Heart left ventricle (tissue), 16 donors: ENCODE results near the gene BPIFA2. TPM values are rescaled to one million over a fixed set of nuclear protein-coding genes. Genes with fewer than 3 reads are reported as not detected.

Experiments
- ATAC-seq, 4 donors: fragments of 200-7000 bp; cut with Tn5 transposase; one replicate each; pipeline ENCODE4 v1.9.1; 2020 to 2022; ENCODE audit warnings: moderate library complexity in 4 of 4, mild to moderate bottlenecking in 3 of 4, moderate number of reproducible peaks in 1 of 4
- DNase-seq, 5 donors: peaks; one replicate each; pipeline ENCODE4 v3.0.0-alpha.2; 2020
- H3K27ac ChIP-seq, 12 donors: fragments of 200-600 bp; sonication (generic) in 4 of 12; one replicate each; pipeline versions ENCODE4 v1.5.0 to v1.8.0; 2016 to 2022; ENCODE audit warnings: mild to moderate bottlenecking in 2 of 12
- H3K27me3 ChIP-seq, 9 donors: fragments of 200-600 bp; sonication (generic) in 2 of 9; one replicate each; pipeline versions ENCODE4 v1.5.1 to v1.8.0; 2016 to 2022; ENCODE audit warnings: mild to moderate bottlenecking in 3 of 9
- H3K36me3 ChIP-seq, 9 donors: fragments of 200-600 bp; sonication (generic) in 2 of 9; one replicate each; pipeline versions ENCODE4 v1.5.0 to v1.8.0; 2018 to 2022; ENCODE audit warnings: mild to moderate bottlenecking in 2 of 9
- H3K4me1 ChIP-seq, 12 donors: fragments of 200-600 bp; sonication (generic) in 4 of 12; one replicate each; pipeline versions ENCODE4 v1.5.0 to v1.8.0; 2016 to 2022; ENCODE audit warnings: mild to moderate bottlenecking in 3 of 12
- H3K4me3 ChIP-seq, 12 donors: fragments of 200-600 bp; sonication (generic) in 4 of 12; one replicate each; pipeline versions ENCODE4 v1.5.0 to v1.8.0; 2017 to 2022; ENCODE audit warnings: mild to moderate bottlenecking in 9 of 12, moderate library complexity in 4 of 12
- H3K9me3 ChIP-seq, 12 donors: fragments of 200-600 bp; sonication (generic) in 4 of 12; one replicate each; pipeline versions ENCODE4 v1.5.0 to v1.8.0; 2016 to 2022; ENCODE audit warnings: mild to moderate bottlenecking in 1 of 12
- CTCF ChIP-seq, 12 donors: fragments of 200-600 bp; sonication (generic) in 4 of 12; IDR thresholded peaks; one replicate each; pipeline versions ENCODE4 v1.5.0 to v1.8.0; 2018 to 2022; ENCODE audit warnings: antibody characterized with exemption in 12 of 12, mild to moderate bottlenecking in 5 of 12
- POLR2A ChIP-seq, 2 donors: fragments of 450-650 bp; IDR thresholded peaks; one replicate each; pipeline ENCODE4 v1.6.1; 2017; ENCODE audit warnings: antibody characterized with exemption in 2 of 2, mild to moderate bottlenecking in 2 of 2, moderate library complexity in 2 of 2
- WGBS, 4 donors: extraction: QIAGEN DNeasy Blood & Tissue Kit in 2 of 4; methylation state at CpG; one replicate each; pipeline versions ENCODE4 v1.1.5 to v1.1.7; 2013 to 2018; 5-methylcytosine and 5-hydroxymethylcytosine counted together
- intact Hi-C, 10 donors: fragments of 100-400 bp; cut with DNase I; formaldehyde crosslinking; loops; one replicate each; pipeline versions ENCODE4 v1.11.1 to v1.14.2; 2022
- polyA plus RNA-seq, 2 donors: library from polyadenylated mRNA; stranded (reverse); fragments of 200-250 nt; gene quantifications; one replicate each; pipeline ENCODE4 v1.2.3, GENCODE V29; 2013
- total RNA-seq, 9 donors: library from RNA; depleted of rRNA in 2 of 9; stranded (reverse); fragments of >200 nt in 2 of 9; fragmentation: NEBNext Ultra II Directional in 3 of 9; extraction: Animal tissue kit (Norgen Biotek cat#: 25700) in 3 of 9; gene quantifications; one replicate each; pipeline versions ENCODE4 v1.1.0 to v1.2.4, GENCODE V29; 2016 to 2023
- donor health status: ischemic (EF 13 %, LVEDD 7.1; RV severe dilation, severe dysfunction).
- donor health status: healthy with polysubstance abuse.
- donor health status: DM: no; HTN: yes; CAD: no.
- donor health status: DM: no; HTN: no; CAD: no.
- donor health status: ischemic (EF 25% LVEDD 6.9; RV normal size, moderate dysfunction).
- donor health status: ischemic (EF 25% LVEDD 5.7; RV mildly dilated, moderate dysfunction).
- donor health status: healthy.
- donor health status: DM: yes; HTN: yes; CAD: no.
- donor health status: ischemic (EF 35%, LVEDD 5.7; RV mildly dilated, moderate dysfunction).
- donor health status: nonischemic (EF 11% LVEDD 7.7; RV severe dilation, severe dysfunction).
- donor health status: DM: yes; HTN: yes; CAD: no.
- donor health status: PGD.
- donor health status: ischemic (EF 29% LVEDD 5.4; RV normal size, mild dysfunction).
- donor health status: nonischemic (EF 23%, LVEDD 6.1; RV moderate dilation, normal function).

The BPIFA2 gene
- total and polyA plus RNA-seq, 11 donors: not detected

DNA sequence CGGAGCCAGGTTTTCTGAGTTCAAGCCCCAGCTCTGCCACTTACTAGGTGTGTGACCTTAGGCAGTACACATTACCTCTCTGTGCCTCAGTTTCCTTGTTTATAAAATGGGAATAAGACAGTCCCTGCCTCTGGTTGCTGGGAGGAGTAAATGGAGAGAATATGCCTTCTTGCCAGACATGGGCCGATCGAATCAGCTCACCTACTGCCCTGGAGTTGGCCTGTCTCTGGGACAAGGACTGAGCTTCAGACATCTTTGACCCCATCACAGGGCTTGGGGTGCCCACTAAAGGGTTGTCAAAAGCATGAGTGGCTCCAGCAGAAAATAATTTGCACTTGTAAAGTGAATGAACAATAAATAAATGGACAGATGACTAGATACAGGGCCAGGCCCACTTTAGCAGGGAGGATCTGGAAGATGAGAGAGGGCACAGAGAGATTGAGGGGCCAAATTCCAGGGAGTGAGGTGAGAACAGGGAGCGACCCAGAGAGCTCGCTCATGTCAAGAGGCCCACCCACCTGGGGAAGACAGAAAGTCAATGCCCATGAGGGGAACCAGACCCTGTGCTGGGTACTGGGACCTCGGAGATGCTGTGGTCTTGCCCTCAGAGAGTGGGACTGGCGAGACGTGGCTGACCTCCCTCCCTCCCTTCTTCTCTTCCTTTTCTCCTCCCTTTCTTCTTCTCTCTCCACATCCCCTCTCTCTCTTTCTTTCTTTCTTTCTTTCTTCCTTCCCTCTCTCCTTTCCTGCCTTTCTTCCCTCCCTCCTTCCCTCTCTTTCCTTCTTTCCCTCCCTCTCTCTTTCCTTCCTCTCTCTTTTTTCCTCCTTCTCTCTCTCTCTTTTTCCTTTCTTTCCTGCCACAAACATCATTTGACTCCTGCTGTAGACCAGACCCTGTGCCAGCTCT, 3.9 kb upstream of the BPIFA2 start:
- Histone ChIP-seq H3K36me3 (no peaks in the 10 kb centered on the region), H3K4me1 (no peaks in the 10 kb centered on the region), H3K27me3 (peaks cover 0 to 12% (median 0%) of the 10 kb centered on the region in 9 donors), H3K9me3 (peaks cover 0 to 8% (median 4%) of the 10 kb centered on the region in 12 donors), H3K4me3 (no peak overlapping the region), H3K27ac (no peak overlapping the region)
- ATAC-seq (no peak), DNase-seq (no peak)
- intact Hi-C loops: no loop called here
- 76 to 81% (median 77%) methylated on average over 8 of the region's 8 CpGs for WGBS, 4 donors
- TF ChIP-seq POLR2A (IDR thresholded peaks at IDR 0.05) (no peak), CTCF (IDR thresholded peaks at IDR 0.05) (no peak)

DNA sequence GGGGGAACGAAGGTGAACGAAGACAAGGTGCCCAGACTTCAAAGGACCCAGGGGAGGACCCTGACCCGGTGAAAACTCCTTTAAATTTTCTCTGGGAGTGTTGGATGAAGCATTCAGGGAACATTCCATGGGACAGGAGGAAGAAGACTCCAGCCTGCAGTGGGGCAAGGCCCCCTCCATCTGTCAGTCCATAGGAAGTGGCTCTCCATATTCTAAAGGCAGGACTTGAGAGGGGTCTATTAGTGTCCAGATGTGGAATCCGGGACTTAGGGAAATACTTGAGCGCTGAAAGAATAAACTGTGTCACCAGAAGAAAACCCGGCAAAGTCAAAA, 3.2 kb upstream of the BPIFA2 start:
- no peak for TF ChIP-seq CTCF (IDR thresholded peaks at IDR 0.05)
- no peak for ATAC-seq
- no peak overlapping the region for H3K4me3 ChIP-seq
- no peaks in the 10 kb centered on the region for H3K4me1 ChIP-seq
- intact Hi-C loops: no loop called here
- H3K27ac ChIP-seq: no peak overlapping the region
- H3K27me3 ChIP-seq: peaks cover 0 to 12% (median 0%) of the 10 kb centered on the region in 9 donors
- H3K36me3 ChIP-seq: no peaks in the 10 kb centered on the region
- no peak for DNase-seq
- WGBS, 4 donors: 73 to 81% (median 79%) methylated on average over 6 of the region's 6 CpGs
- H3K9me3 ChIP-seq: peaks cover 0 to 14% (median 7%) of the 10 kb centered on the region in 12 donors

DNA sequence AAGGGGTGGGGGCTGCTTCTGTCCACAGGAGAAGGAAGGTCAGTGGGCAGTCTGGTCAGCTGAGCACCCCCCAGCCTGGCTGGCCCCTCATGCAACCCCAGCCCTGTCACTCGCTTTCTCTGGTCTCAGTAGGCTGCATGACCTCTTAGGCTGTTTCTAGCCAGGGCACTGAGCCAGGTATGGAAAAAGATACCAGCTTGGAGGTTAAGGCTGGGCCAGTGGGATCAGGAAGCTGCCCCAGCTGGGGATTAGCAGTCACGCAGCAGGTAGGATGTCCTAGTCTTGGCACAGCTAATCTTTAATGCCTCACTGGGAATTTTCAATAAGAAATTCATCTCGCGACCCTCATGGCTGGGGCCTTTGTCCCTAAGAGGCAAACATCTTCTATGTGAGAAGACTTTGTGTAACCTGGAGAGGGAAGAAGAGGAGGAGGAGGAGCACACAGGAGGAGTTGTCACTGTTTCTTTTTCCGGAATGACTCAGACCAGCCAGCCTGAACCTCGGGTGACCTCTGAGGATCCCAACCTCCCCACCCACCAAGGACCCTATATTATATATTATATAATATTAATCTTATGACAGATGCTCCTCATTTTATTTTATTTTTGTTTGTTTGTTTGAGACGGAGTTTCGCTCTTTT, 2.4 kb upstream of the BPIFA2 start:
- H3K27ac ChIP-seq: no peak overlapping the region
- 74 to 78% (median 75%) methylated on average over 8 of the region's 8 CpGs for WGBS, 4 donors
- peaks cover 0 to 12% (median 0%) of the 10 kb centered on the region in 9 donors for H3K27me3 ChIP-seq
- peaks cover 0 to 18% (median 10%) of the 10 kb centered on the region in 12 donors for H3K9me3 ChIP-seq
- no peak overlapping the region for H3K4me3 ChIP-seq
- H3K4me1 ChIP-seq: no peaks in the 10 kb centered on the region
- TF ChIP-seq CTCF (IDR thresholded peaks at IDR 0.05): no peak
- H3K36me3 ChIP-seq: no peaks in the 10 kb centered on the region
- DNase-seq (no peak), ATAC-seq (no peak)
- intact Hi-C loops: no loop called here

- H3K27ac ChIP-seq: no peak overlapping the region
- no peak for DNase-seq
- no peak overlapping the region for H3K4me3 ChIP-seq
- no peaks in the 10 kb centered on the region for H3K4me1 ChIP-seq
- TF ChIP-seq POLR2A (IDR thresholded peaks at IDR 0.05) (no peak), CTCF (IDR thresholded peaks at IDR 0.05) (no peak)
- WGBS, 4 donors: 76 to 91% (median 80%) methylated on average over 5 to 8 of the region's 8 CpGs
- peaks cover 0 to 12% (median 0%) of the 10 kb centered on the region in 9 donors for H3K27me3 ChIP-seq
- peaks cover 0 to 24% (median 12%) of the 10 kb centered on the region in 12 donors for H3K9me3 ChIP-seq
- intact Hi-C loops: no loop called here
- no peaks in the 10 kb centered on the region for H3K36me3 ChIP-seq
- ATAC-seq: no peak
Measured at GRCh38 chr20:33166533-33167113, 1.3 kb upstream of the BPIFA2 start.
